CD14-positive monocyte (primary cell): ENCODE data around the gene USHBP1. TPM values are rescaled to one million over a fixed set of nuclear protein-coding genes. Genes with fewer than 3 reads are reported as not detected.

Source experiments
- DNase-seq, 3 donors: peaks; one replicate each; pipeline ENCODE4 v3.0.0-alpha.2; 2011 to 2022
- H2AFZ ChIP-seq: 2 replicates; pipeline ENCODE4 v1.6.0; 2012; ENCODE audit warnings: mild to moderate bottlenecking, low read depth, low read length, inconsistent platforms; ENCODE audit not compliant: insufficient read depth, poor library complexity, severe bottlenecking
- H3K27ac ChIP-seq, 2 donors: 1 replicate in 1 of 2; 2 replicates in 1 of 2; pipeline ENCODE4 v1.5.1; 2012 to 2013; ENCODE audit warnings: low read length in 2 of 2, control low read depth in 1 of 2, inconsistent platforms in 1 of 2, low read depth in 1 of 2, mild to moderate bottlenecking in 1 of 2
- H3K27me3 ChIP-seq, 2 donors: one replicate each; pipeline versions ENCODE4 v1.6.0 to v1.6.1; 2011 to 2013; ENCODE audit warnings: low read length in 2 of 2; ENCODE audit not compliant: control insufficient read depth in 2 of 2, insufficient read depth in 2 of 2
- H3K36me3 ChIP-seq, 2 donors: replicated peaks in 1 of 2; 1 replicate in 1 of 2; 2 replicates in 1 of 2; pipeline versions ENCODE4 v1.5.1 to v1.6.1; 2012 to 2013; ENCODE audit warnings: low read length in 2 of 2, control low read depth in 1 of 2, inconsistent platforms in 1 of 2, mild to moderate bottlenecking in 1 of 2; ENCODE audit not compliant: insufficient read depth in 2 of 2, control insufficient read depth in 1 of 2
- H3K4me1 ChIP-seq, 2 donors: 1 replicate in 1 of 2; 2 replicates in 1 of 2; pipeline versions ENCODE4 v1.5.1 to v1.6.1; 2012 to 2013; ENCODE audit warnings: low read length in 2 of 2, control low read depth in 1 of 2, inconsistent platforms in 1 of 2, mild to moderate bottlenecking in 1 of 2, moderate library complexity in 1 of 2; ENCODE audit not compliant: insufficient read depth in 2 of 2, control insufficient read depth in 1 of 2
- H3K4me2 ChIP-seq: replicated peaks from 2 replicates; pipeline ENCODE3; 2012; ENCODE audit warnings: low read length, moderate library complexity, mild to moderate bottlenecking; ENCODE audit not compliant: poor library complexity, severe bottlenecking; ENCODE audit errors: extremely low read depth
- H3K4me3 ChIP-seq, 3 experiments: fragments of 200-600 bp in 1 of 3; sonication (generic) in 1 of 3; replicated peaks in 1 of 3; 1 replicate in 2 of 3; 2 replicates in 1 of 3; pipeline ENCODE4 v1.5.1; 2011 to 2013; ENCODE audit warnings: low read length in 3 of 3, mild to moderate bottlenecking in 3 of 3, control low read depth in 2 of 3, low read depth in 2 of 3, inconsistent platforms in 1 of 3, moderate library complexity in 1 of 3
- H3K79me2 ChIP-seq: 2 replicates; pipeline ENCODE4 v1.6.0; 2012; ENCODE audit warnings: mild to moderate bottlenecking, control low read depth, inconsistent platforms, low read length, moderate library complexity; ENCODE audit not compliant: insufficient read depth
- H3K9ac ChIP-seq: 2 replicates; pipeline ENCODE4 v1.6.0; 2017; ENCODE audit warnings: low read length, mild to moderate bottlenecking; ENCODE audit not compliant: insufficient read depth, poor library complexity, severe bottlenecking
- H3K9me3 ChIP-seq, 2 donors: replicated peaks in 1 of 2; 1 replicate in 1 of 2; 2 replicates in 1 of 2; pipeline versions ENCODE4 v1.5.1 to v1.6.1; 2012 to 2013; ENCODE audit warnings: low read length in 2 of 2, control low read depth in 1 of 2; ENCODE audit not compliant: control insufficient read depth in 1 of 2, insufficient read depth in 1 of 2
- H4K20me1 ChIP-seq: 2 replicates; pipeline ENCODE4 v1.6.0; 2012; ENCODE audit warnings: mild to moderate bottlenecking, low read length, control low read depth, moderate library complexity; ENCODE audit not compliant: insufficient read depth
- H3K27ac Mint-ChIP-seq, 7 donors: one replicate each; pipeline ENCODE4 v1.8.0; 2020; ENCODE audit warnings: mild to moderate bottlenecking in 7 of 7, mixed read lengths in 7 of 7, moderate library complexity in 6 of 7, inconsistent platforms in 2 of 7
- H3K27me3 Mint-ChIP-seq, 3 donors: one replicate each; pipeline ENCODE4 v1.8.0; 2021 to 2022; ENCODE audit warnings: low read depth in 3 of 3, mild to moderate bottlenecking in 3 of 3, mixed read lengths in 3 of 3, moderate library complexity in 3 of 3, inconsistent platforms in 1 of 3
- H3K36me3 Mint-ChIP-seq, 2 donors: one replicate each; pipeline ENCODE4 v1.8.0; 2020; ENCODE audit warnings: mixed read lengths in 2 of 2, inconsistent platforms in 1 of 2, mild to moderate bottlenecking in 1 of 2
- H3K4me1 Mint-ChIP-seq: one replicate; pipeline ENCODE4 v1.8.0; 2020; ENCODE audit warnings: mild to moderate bottlenecking, mixed read lengths
- H3K4me3 Mint-ChIP-seq, 2 donors: one replicate each; pipeline ENCODE4 v1.8.0; 2020; ENCODE audit warnings: mild to moderate bottlenecking in 2 of 2, mixed read lengths in 2 of 2, moderate library complexity in 1 of 2
- H3K9me3 Mint-ChIP-seq, 7 donors: one replicate each; pipeline ENCODE4 v1.8.0; 2020 to 2022; ENCODE audit warnings: mixed read lengths in 7 of 7, mild to moderate bottlenecking in 6 of 7, moderate library complexity in 6 of 7, inconsistent platforms in 2 of 7
- CTCF ChIP-seq: fragments of 200-600 bp; IDR thresholded peaks from one replicate; pipeline ENCODE4 v1.8.0; 2022; ENCODE audit warnings: antibody characterized with exemption, mild to moderate bottlenecking
- WGBS: methylation state at CpG from one replicate; pipeline ENCODE4 v1.1.5; 2013; ENCODE audit warnings: missing lambda C conversion rate; ENCODE audit not compliant: insufficient coverage; 5-methylcytosine and 5-hydroxymethylcytosine counted together
- intact Hi-C, 2 donors: fragments of 100-400 bp; cut with micrococcal nuclease; formaldehyde crosslinking; loops; one replicate each; pipeline versions ENCODE4 v1.15.0 to v1.15.1; 2023
- polyA plus RNA-seq, 3 donors: library from polyadenylated mRNA; depleted of rRNA in 1 of 3; unstranded in 2 of 3; stranded (reverse) in 1 of 3; fragments of 300-500 nt in 2 of 3; fragments of >200 nt in 1 of 3; fragmentation: Illumina TruSeq in 2 of 3; gene quantifications; 1 replicate in 2 of 3; 2 replicates in 1 of 3; pipeline ENCODE4 v1.2.3, GENCODE V29; 2012 to 2021

The USHBP1 gene
- polyA plus RNA-seq, 3 donors = not detected

- Histone ChIP-seq H3K9me3 (no peaks in the 10 kb centered on the region), H3K27ac (no peak overlapping the region), H3K4me2 (no peak overlapping the region), H3K36me3 (no peaks in the 10 kb centered on the region), H3K4me3 (no peak overlapping the region), H4K20me1 (peaks cover 11% of the 10 kb centered on the region), H3K4me1 (peaks cover 20 to 32% of the 10 kb centered on the region in 2 donors), H3K9ac (no peak overlapping the region), H3K27me3 (peaks cover 0 to 7% of the 10 kb centered on the region in 2 donors), H3K79me2 (peaks cover 6% of the 10 kb centered on the region), H2AFZ (no peak overlapping the region)
- 91% methylated on average over 16 of the region's 21 CpGs for WGBS
- Mint-ChIP-seq H3K4me1 (peaks cover 21% of the 10 kb centered on the region), H3K27me3 (peaks cover 11 to 21% (median 21%) of the 10 kb centered on the region in 3 donors), H3K36me3 (no peaks in the 10 kb centered on the region), H3K9me3 (peaks cover 0 to 6% (median 2%) of the 10 kb centered on the region in 7 donors), H3K4me3 (no peak overlapping the region), H3K27ac (peak overlapping the region in 1 of 7 donors; percentile 5)
- intact Hi-C loops = no loop called here
- DNase-seq = no peak
- TF ChIP-seq CTCF = no peak
Measured at GRCh38 chr19:17248011-17248776, 16.4 kb downstream of the USHBP1 start.

- H3K4me3 ChIP-seq = peak overlapping the region; percentile 61 to 86 (median 69)
- H3K4me1 ChIP-seq = peaks cover 20 to 32% of the 10 kb centered on the region in 2 donors
Measured at GRCh38 chr19:17246681-17247425, 17.7 kb downstream of the USHBP1 start.

More at GRCh38 chr19:17246681-17247425, 17.7 kb downstream of the USHBP1 start:
- Mint-ChIP-seq H3K4me1 (peaks cover 26% of the 10 kb centered on the region), H3K27ac (peak overlapping the region in 1 of 7 donors; percentile 31), H3K9me3 (peaks cover 0 to 6% (median 2%) of the 10 kb centered on the region in 7 donors), H3K27me3 (peaks cover 11 to 22% (median 21%) of the 10 kb centered on the region in 3 donors), H3K36me3 (no peaks in the 10 kb centered on the region), H3K4me3 (peak overlapping the region; percentile 95)
- Histone ChIP-seq H3K27ac (peak overlapping the region in 1 of 2 donors; percentile 58), H3K27me3 (peaks cover 0 to 7% of the 10 kb centered on the region in 2 donors), H3K4me2 (peak overlapping the region; percentile 97), H2AFZ (peak overlapping the region; percentile 79), H4K20me1 (peaks cover 18% of the 10 kb centered on the region), H3K9ac (peak overlapping the region; percentile 53), H3K79me2 (peaks cover 6% of the 10 kb centered on the region), H3K9me3 (no peaks in the 10 kb centered on the region), H3K36me3 (no peaks in the 10 kb centered on the region)
- intact Hi-C loops = no loop called here
- no peak for TF ChIP-seq CTCF
- 12% methylated on average over 19 of the region's 21 CpGs for WGBS
- DNase-seq = no peak
